Ovary (tissue), 9 donors: ENCODE measurements around the gene CLNK. TPM values are rescaled to one million over a fixed set of nuclear protein-coding genes. Genes with fewer than 3 reads are reported as not detected.

Source experiments
- DNase-seq, 5 donors: peaks; one replicate each; pipeline ENCODE4 v3.0.0-alpha.2; 2019 to 2020
- H3K27ac ChIP-seq, 2 donors: fragments of 200-600 bp; one replicate each; pipeline versions ENCODE4 v1.5.1 to v1.8.0; 2019 to 2022
- H3K27me3 ChIP-seq: fragments of 200-600 bp; one replicate; pipeline ENCODE4 v1.8.0; 2022
- H3K36me3 ChIP-seq: fragments of 200-600 bp; sonication (generic); one replicate; pipeline ENCODE4 v1.5.1; 2019
- H3K4me1 ChIP-seq: one replicate; pipeline ENCODE4 v1.8.1; 2013; ENCODE audit warnings: mild to moderate bottlenecking, moderate library complexity; ENCODE audit not compliant: insufficient read depth
- H3K4me3 ChIP-seq: fragments of 200-600 bp; sonication (generic); one replicate; pipeline ENCODE4 v1.5.1; 2017
- H3K9me3 ChIP-seq, 2 donors: fragments of 200-600 bp in 1 of 2; sonication (generic) in 1 of 2; one replicate each; pipeline versions ENCODE4 v1.5.1 to v1.8.1; 2013 to 2019; ENCODE audit warnings: mild to moderate bottlenecking in 1 of 2, moderate library complexity in 1 of 2
- CTCF ChIP-seq, 3 donors: fragments of 450-650 bp in 2 of 3; fragments of 200-600 bp in 1 of 3; IDR thresholded peaks; one replicate each; pipeline versions ENCODE4 v1.5.1 to v1.8.0; 2016 to 2022; ENCODE audit warnings: antibody characterized with exemption in 3 of 3, mild to moderate bottlenecking in 1 of 3
- EP300 ChIP-seq: sonication (generic); formaldehyde crosslinking; IDR thresholded peaks from one replicate; pipeline ENCODE4 v1.6.1; 2017; ENCODE audit warnings: antibody characterized with exemption
- POLR2A ChIP-seq: fragments of 450-650 bp; IDR thresholded peaks from one replicate; pipeline ENCODE4 v1.6.1; 2017; ENCODE audit warnings: antibody characterized with exemption, mild to moderate bottlenecking, moderate library complexity
- WGBS, 3 donors: extraction: QIAGEN DNeasy Blood & Tissue Kit in 1 of 3; methylation state at CpG; one replicate each; pipeline versions ENCODE4 v1.1.5 to v1.1.7; 2013 to 2017; 5-methylcytosine and 5-hydroxymethylcytosine counted together
- intact Hi-C, 4 donors: fragments of 100-400 bp; cut with DNase I; formaldehyde crosslinking; loops; one replicate each; pipeline versions ENCODE4 v1.11.0 to v1.15.1; 2022 to 2023
- polyA plus RNA-seq, 2 donors: library from polyadenylated mRNA; stranded (reverse); fragments of 200-250 nt in 1 of 2; fragments of 350-450 nt in 1 of 2; fragmentation: Illumina TruSeq in 1 of 2; extraction: RNeasy Lipid Tissue Mini Kit (QIAGEN cat#74804) in 1 of 2; gene quantifications; one replicate each; pipeline ENCODE4 v1.2.3, GENCODE V29; 2013 to 2014
- total RNA-seq, 7 donors: library from RNA; depleted of rRNA in 2 of 7; stranded (reverse); fragments of >200 nt in 2 of 7; fragmentation: NEBNext Ultra II Directional in 3 of 7; extraction: Animal tissue kit (Norgen Biotek cat#: 25700) in 3 of 7; gene quantifications; one replicate each; pipeline versions ENCODE4 v1.1.0 to v1.2.4, GENCODE V29; 2016 to 2023
- donor health status: DM: no; HTN: no; CAD: no; lungs with moderate emphysema.
- donor health status: DM: no; HTN: no; CAD: no.
- donor health status: Bipolar disorder and iron deficiency.
- donor health status: DM: yes; HTN: yes; CAD: no.
- donor health status: DM: no; HTN: no; CAD: no.
- donor health status: DM: yes; HTN: yes; CAD: no.

Gene CLNK
- total and polyA plus RNA-seq, 9 donors: 0.10 to 0.23 (median 0.22) TPM; not detected in 6

- Histone ChIP-seq H3K27ac (no peak overlapping the region), H3K36me3 (no peaks in the 10 kb centered on the region), H3K4me3 (no peak overlapping the region), H3K9me3 (no peaks in the 10 kb centered on the region), H3K27me3 (no peaks in the 10 kb centered on the region), H3K4me1 (no peaks in the 10 kb centered on the region)
- intact Hi-C loops: no loop called here
- TF ChIP-seq POLR2A (no peak), CTCF (IDR thresholded peaks at IDR 0.05) (no peak), EP300 (no peak)
- WGBS, 3 donors: 66 to 87% (median 86%) methylated on average over 3 of the region's 3 CpGs
- DNase-seq: no peak
Measured at GRCh38 chr4:10672379-10672778, 12.2 kb downstream of the CLNK start.

- no peaks in the 10 kb centered on the region for H3K9me3 ChIP-seq
- 81 to 87% (median 84%) methylated on average over 8 of the region's 8 CpGs for WGBS, 3 donors
- no peak for DNase-seq
- intact Hi-C loops: no loop called here
- no peak for TF ChIP-seq CTCF (IDR thresholded peaks at IDR 0.05)
- no peaks in the 10 kb centered on the region for H3K27me3 ChIP-seq
- H3K36me3 ChIP-seq: no peaks in the 10 kb centered on the region
- no peaks in the 10 kb centered on the region for H3K4me1 ChIP-seq
- no peak overlapping the region for H3K4me3 ChIP-seq
- no peak overlapping the region for H3K27ac ChIP-seq
Measured at GRCh38 chr4:10671799-10672198, 12.8 kb downstream of the CLNK start.

GRCh38 chr4:10671366-10671765 is 13.2 kb downstream of the CLNK start:
- intact Hi-C loops: no loop called here
- no peak for TF ChIP-seq EP300
- TF ChIP-seq POLR2A: no peak
- no peak for TF ChIP-seq CTCF (IDR thresholded peaks at IDR 0.05)

GRCh38 chr4:10670321-10670720 is 14.2 kb downstream of the CLNK start:
- intact Hi-C loops: no loop called here
- no peaks in the 10 kb centered on the region for H3K27me3 ChIP-seq
- no peaks in the 10 kb centered on the region for H3K4me1 ChIP-seq
- no peaks in the 10 kb centered on the region for H3K36me3 ChIP-seq
- DNase-seq: no peak
- H3K9me3 ChIP-seq: no peaks in the 10 kb centered on the region
- WGBS, 3 donors: 74 to 77% (median 74%) methylated on average over 3 of the region's 3 CpGs
- H3K4me3 ChIP-seq: no peak overlapping the region
- TF ChIP-seq EP300 (no peak), CTCF (IDR thresholded peaks at IDR 0.05) (no peak), POLR2A (no peak)
- H3K27ac ChIP-seq: no peak overlapping the region

More at GRCh38 chr4:10671366-10671765, 13.2 kb downstream of the CLNK start:
- H3K27ac ChIP-seq: no peak overlapping the region
- no peak overlapping the region for H3K4me3 ChIP-seq
- DNase-seq: no peak
- H3K4me1 ChIP-seq: no peaks in the 10 kb centered on the region
- 77 to 88% (median 87%) methylated on average over 1 of the region's 1 CpG for WGBS, 3 donors
- no peaks in the 10 kb centered on the region for H3K36me3 ChIP-seq
- H3K9me3 ChIP-seq: no peaks in the 10 kb centered on the region
- no peaks in the 10 kb centered on the region for H3K27me3 ChIP-seq
